Measurements from ENCODE around the gene ITCH. TPM values are rescaled to one million over a fixed set of nuclear protein-coding genes. Genes with fewer than 3 reads are reported as not detected.

The ITCH gene
- polyA plus RNA-seq, 1 donor from 2014 or later, result 39.5 TPM

DNA sequence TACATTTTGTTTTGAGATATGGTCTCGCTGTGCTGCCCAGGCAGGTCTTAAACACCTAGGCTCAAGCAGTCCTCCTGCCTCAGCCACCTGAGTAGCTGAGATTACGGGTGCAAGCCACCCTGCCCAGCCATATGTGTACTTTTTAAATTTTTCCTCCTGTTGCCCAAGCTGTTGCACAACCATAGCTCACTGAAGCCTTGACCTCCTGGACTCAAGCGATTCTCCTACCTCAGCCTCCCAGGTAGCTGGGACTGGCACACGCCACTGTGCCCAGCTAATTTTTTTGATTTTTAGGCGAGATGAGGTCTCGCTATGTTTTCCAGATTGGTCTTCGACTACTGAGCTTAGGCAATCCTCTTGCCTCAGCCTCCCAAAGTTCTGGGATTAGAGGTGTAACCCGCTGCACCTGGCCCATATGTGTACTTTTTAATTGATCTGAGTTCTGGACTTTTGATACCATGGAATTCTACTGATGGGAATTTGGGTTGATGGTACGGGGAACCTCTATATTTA, 44.9 kb downstream of the ITCH start:
- H3K9me2 ChIP-seq (ENCODE audit: insufficient read depth, low read length), result no peaks in the 10 kb centered on the region
- H3F3A ChIP-seq (ENCODE audit: insufficient read depth, low read length, poor library complexity, severe bottlenecking), result no peaks in the 10 kb centered on the region
- H3K79me2 ChIP-seq (replicated peaks; ENCODE audit: insufficient read depth, low read length), result peaks cover 8% of the 10 kb centered on the region
- H3K27ac ChIP-seq (ENCODE audit: low read length), result no peak overlapping the region
- no peak overlapping the region for H3K4me3 ChIP-seq (ENCODE audit: low read length)
- TF ChIP-seq, protein P1, sequence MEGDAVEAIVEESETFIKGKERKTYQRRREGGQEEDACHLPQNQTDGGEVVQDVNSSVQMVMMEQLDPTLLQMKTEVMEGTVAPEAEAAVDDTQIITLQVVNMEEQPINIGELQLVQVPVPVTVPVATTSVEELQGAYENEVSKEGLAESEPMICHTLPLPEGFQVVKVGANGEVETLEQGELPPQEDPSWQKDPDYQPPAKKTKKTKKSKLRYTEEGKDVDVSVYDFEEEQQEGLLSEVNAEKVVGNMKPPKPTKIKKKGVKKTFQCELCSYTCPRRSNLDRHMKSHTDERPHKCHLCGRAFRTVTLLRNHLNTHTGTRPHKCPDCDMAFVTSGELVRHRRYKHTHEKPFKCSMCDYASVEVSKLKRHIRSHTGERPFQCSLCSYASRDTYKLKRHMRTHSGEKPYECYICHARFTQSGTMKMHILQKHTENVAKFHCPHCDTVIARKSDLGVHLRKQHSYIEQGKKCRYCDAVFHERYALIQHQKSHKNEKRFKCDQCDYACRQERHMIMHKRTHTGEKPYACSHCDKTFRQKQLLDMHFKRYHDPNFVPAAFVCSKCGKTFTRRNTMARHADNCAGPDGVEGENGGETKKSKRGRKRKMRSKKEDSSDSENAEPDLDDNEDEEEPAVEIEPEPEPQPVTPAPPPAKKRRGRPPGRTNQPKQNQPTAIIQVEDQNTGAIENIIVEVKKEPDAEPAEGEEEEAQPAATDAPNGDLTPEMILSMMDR (IDR thresholded peaks at IDR 0.05; ENCODE audit: poor library complexity, severe bottlenecking), result no peak
- TF ChIP-seq TAF1 (IDR thresholded peaks at IDR 0.05; ENCODE audit: low read depth) (no peak), POLR2AphosphoS5 (IDR thresholded peaks at IDR 0.05) (no peak), RAD21 (conservative IDR thresholded peaks at IDR 0.05) (no peak), EP300 (conservative IDR thresholded peaks at IDR 0.05; ENCODE audit: poor library complexity, severe bottlenecking) (no peak), SMC3 (conservative IDR thresholded peaks at IDR 0.05; ENCODE audit: poor library complexity) (no peak), EZH2 (IDR thresholded peaks at IDR 0.05; ENCODE audit: borderline replicate concordance, insufficient read depth, low read length, poor library complexity, severe bottlenecking) (no peak), MXI1 (conservative IDR thresholded peaks at IDR 0.05; ENCODE audit: poor library complexity, severe bottlenecking) (no peak)
- TF ChIP-seq, protein P2, sequence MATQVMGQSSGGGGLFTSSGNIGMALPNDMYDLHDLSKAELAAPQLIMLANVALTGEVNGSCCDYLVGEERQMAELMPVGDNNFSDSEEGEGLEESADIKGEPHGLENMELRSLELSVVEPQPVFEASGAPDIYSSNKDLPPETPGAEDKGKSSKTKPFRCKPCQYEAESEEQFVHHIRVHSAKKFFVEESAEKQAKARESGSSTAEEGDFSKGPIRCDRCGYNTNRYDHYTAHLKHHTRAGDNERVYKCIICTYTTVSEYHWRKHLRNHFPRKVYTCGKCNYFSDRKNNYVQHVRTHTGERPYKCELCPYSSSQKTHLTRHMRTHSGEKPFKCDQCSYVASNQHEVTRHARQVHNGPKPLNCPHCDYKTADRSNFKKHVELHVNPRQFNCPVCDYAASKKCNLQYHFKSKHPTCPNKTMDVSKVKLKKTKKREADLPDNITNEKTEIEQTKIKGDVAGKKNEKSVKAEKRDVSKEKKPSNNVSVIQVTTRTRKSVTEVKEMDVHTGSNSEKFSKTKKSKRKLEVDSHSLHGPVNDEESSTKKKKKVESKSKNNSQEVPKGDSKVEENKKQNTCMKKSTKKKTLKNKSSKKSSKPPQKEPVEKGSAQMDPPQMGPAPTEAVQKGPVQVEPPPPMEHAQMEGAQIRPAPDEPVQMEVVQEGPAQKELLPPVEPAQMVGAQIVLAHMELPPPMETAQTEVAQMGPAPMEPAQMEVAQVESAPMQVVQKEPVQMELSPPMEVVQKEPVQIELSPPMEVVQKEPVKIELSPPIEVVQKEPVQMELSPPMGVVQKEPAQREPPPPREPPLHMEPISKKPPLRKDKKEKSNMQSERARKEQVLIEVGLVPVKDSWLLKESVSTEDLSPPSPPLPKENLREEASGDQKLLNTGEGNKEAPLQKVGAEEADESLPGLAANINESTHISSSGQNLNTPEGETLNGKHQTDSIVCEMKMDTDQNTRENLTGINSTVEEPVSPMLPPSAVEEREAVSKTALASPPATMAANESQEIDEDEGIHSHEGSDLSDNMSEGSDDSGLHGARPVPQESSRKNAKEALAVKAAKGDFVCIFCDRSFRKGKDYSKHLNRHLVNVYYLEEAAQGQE (IDR thresholded peaks at IDR 0.05; ENCODE audit: borderline replicate concordance), result no peak
- no peak overlapping the region for H3K9ac ChIP-seq (ENCODE audit: low read length)
- H4K20me1 ChIP-seq (ENCODE audit: insufficient read depth), result no peaks in the 10 kb centered on the region
- H3K4me2 ChIP-seq (ENCODE audit: low read length), result no peak overlapping the region
- H3K9me3 ChIP-seq (ENCODE audit: low read length), result no peaks in the 10 kb centered on the region
- no peaks in the 10 kb centered on the region for H3K36me3 ChIP-seq (ENCODE audit: insufficient read depth, low read length)
- no peaks in the 10 kb centered on the region for H3K27me3 ChIP-seq (ENCODE audit: insufficient read depth, low read depth, low read length)
- no peak overlapping the region for H2AFZ ChIP-seq (ENCODE audit: low read depth, low read length)

DNA sequence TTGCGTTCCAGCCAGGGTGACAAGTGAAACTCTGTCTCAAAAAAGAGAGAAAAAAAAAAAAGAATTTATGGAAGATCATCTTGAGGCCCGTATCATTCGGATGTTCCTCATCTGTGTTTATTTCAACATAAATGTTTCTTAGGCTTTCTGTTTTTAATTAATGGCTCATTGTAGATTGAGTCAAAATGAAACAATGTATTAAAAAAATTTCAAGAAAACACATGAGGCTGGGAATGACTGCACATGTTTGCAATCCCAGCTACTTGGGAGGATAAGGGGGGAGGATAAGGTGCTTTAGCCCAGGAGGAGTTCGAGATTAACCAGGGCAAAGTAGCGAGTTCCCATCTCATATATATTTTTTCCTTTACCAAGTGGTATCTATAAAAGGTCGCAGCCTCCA, 47.3 kb downstream of the ITCH start:
- no peak for TF ChIP-seq EZH2 (IDR thresholded peaks at IDR 0.05; ENCODE audit: borderline replicate concordance, insufficient read depth, low read length, poor library complexity, severe bottlenecking)
- TF ChIP-seq POLR2AphosphoS5 (IDR thresholded peaks at IDR 0.05), result no peak
- no peak for TF ChIP-seq MXI1 (conservative IDR thresholded peaks at IDR 0.05; ENCODE audit: poor library complexity, severe bottlenecking)
- Histone ChIP-seq H3K27ac (ENCODE audit: low read length) (no peak overlapping the region), H2AFZ (ENCODE audit: low read depth, low read length) (no peak overlapping the region), H3K4me2 (ENCODE audit: low read length) (no peak overlapping the region), H3K9me3 (ENCODE audit: low read length) (no peaks in the 10 kb centered on the region), H3K9me2 (ENCODE audit: insufficient read depth, low read length) (no peaks in the 10 kb centered on the region), H4K20me1 (ENCODE audit: insufficient read depth) (no peaks in the 10 kb centered on the region), H3K9ac (ENCODE audit: low read length) (no peak overlapping the region), H3K79me2 (replicated peaks; ENCODE audit: insufficient read depth, low read length) (peaks cover 3% of the 10 kb centered on the region), H3K27me3 (ENCODE audit: insufficient read depth, low read depth, low read length) (no peaks in the 10 kb centered on the region), H3F3A (ENCODE audit: insufficient read depth, low read length, poor library complexity, severe bottlenecking) (no peaks in the 10 kb centered on the region), H3K36me3 (ENCODE audit: insufficient read depth, low read length) (no peaks in the 10 kb centered on the region), H3K4me3 (ENCODE audit: low read length) (no peak overlapping the region)

Data from neural cell (in vitro differentiated cells).